ENCODE data around the gene STK33. TPM values are rescaled to one million over a fixed set of nuclear protein-coding genes. Genes with fewer than 3 reads are reported as not detected.

STK33 gene
- polyA plus RNA-seq, 1 of the 3 experiments (the other 2 are of a cell fraction) = 12.3 TPM

- DNase-seq = no peak
- Histone ChIP-seq H3K9me2 (no peaks in the 10 kb centered on the region), H3K4me1 (ENCODE audit: control insufficient read depth in 1 of 2, insufficient read depth in 2 of 2, low read depth in 1 of 2, low read length in 1 of 2) (no peaks in the 10 kb centered on the region), H3K27ac (ENCODE audit: low read depth in 2 of 2, low read length in 1 of 2) (no peak overlapping the region), H4K20me1 (ENCODE audit: insufficient read depth) (no peaks in the 10 kb centered on the region), H3K79me2 (ENCODE audit: insufficient read depth) (no peaks in the 10 kb centered on the region), H3K4me3 (ENCODE audit: low read depth in 2 of 2, low read length in 1 of 2) (no peak overlapping the region), H3F3A (replicated peaks; ENCODE audit: insufficient read depth) (no peaks in the 10 kb centered on the region), H2AFZ (ENCODE audit: low read depth) (no peak overlapping the region), H3K4me2 (no peak overlapping the region), H3K27me3 (ENCODE audit: insufficient read depth) (no peaks in the 10 kb centered on the region), H3K36me3 (replicated peaks in 1 of 2; ENCODE audit: control insufficient read depth in 1 of 2, insufficient read depth in 2 of 2, low read length in 1 of 2) (no peaks in the 10 kb centered on the region), H3K9ac (no peak overlapping the region), H3K9me3 (no peaks in the 10 kb centered on the region)
- ChIA-PET POLR2A (no interaction called here), CTCF (no interaction called here)
- 96% methylated on average over 7 of the region's 8 CpGs for WGBS (ENCODE audit: low lambda C conversion rate)
- TF ChIP-seq SMC3 (IDR thresholded peaks at IDR 0.05; ENCODE audit: low read depth, low read length) = no peak
- no peak for TF ChIP-seq FOSL2 (IDR thresholded peaks at IDR 0.05; ENCODE audit: borderline replicate concordance, low read depth)
- TF ChIP-seq EP300 (IDR thresholded peaks at IDR 0.05; ENCODE audit: borderline replicate concordance in 1 of 2, low read depth in 1 of 2, low read length in 1 of 2) = no peak
- TF ChIP-seq TEAD4 (IDR thresholded peaks at IDR 0.05; ENCODE audit: borderline replicate concordance, insufficient read depth) = no peak
- no peak for TF ChIP-seq YY1 (IDR thresholded peaks at IDR 0.05; ENCODE audit: low read depth)
- no peak for TF ChIP-seq POLR2AphosphoS5 (IDR thresholded peaks at IDR 0.05; ENCODE audit: low read depth, low read length)
- TF ChIP-seq RXRA (IDR thresholded peaks at IDR 0.05; ENCODE audit: borderline replicate concordance, low read depth) = no peak
- TF ChIP-seq, protein P1, sequence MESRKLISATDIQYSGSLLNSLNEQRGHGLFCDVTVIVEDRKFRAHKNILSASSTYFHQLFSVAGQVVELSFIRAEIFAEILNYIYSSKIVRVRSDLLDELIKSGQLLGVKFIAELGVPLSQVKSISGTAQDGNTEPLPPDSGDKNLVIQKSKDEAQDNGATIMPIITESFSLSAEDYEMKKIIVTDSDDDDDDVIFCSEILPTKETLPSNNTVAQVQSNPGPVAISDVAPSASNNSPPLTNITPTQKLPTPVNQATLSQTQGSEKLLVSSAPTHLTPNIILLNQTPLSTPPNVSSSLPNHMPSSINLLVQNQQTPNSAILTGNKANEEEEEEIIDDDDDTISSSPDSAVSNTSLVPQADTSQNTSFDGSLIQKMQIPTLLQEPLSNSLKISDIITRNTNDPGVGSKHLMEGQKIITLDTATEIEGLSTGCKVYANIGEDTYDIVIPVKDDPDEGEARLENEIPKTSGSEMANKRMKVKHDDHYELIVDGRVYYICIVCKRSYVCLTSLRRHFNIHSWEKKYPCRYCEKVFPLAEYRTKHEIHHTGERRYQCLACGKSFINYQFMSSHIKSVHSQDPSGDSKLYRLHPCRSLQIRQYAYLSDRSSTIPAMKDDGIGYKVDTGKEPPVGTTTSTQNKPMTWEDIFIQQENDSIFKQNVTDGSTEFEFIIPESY (IDR thresholded peaks at IDR 0.05; ENCODE audit: borderline replicate concordance, low read depth) = no peak
- TF ChIP-seq EZH2phosphoT487 (IDR thresholded peaks at IDR 0.05; ENCODE audit: borderline replicate concordance, low read depth) = no peak
- TF ChIP-seq MEF2A (IDR thresholded peaks at IDR 0.05; ENCODE audit: borderline replicate concordance, low read depth) = no peak
- TF ChIP-seq, protein P2, sequence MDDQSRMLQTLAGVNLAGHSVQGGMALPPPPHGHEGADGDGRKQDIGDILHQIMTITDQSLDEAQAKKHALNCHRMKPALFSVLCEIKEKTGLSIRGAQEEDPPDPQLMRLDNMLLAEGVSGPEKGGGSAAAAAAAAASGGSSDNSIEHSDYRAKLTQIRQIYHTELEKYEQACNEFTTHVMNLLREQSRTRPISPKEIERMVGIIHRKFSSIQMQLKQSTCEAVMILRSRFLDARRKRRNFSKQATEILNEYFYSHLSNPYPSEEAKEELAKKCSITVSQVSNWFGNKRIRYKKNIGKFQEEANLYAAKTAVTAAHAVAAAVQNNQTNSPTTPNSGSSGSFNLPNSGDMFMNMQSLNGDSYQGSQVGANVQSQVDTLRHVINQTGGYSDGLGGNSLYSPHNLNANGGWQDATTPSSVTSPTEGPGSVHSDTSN (IDR thresholded peaks at IDR 0.05) = no peak
- TF ChIP-seq SIN3A (IDR thresholded peaks at IDR 0.05; ENCODE audit: borderline replicate concordance, low read depth, low read length) = no peak
- TF ChIP-seq, protein P3, sequence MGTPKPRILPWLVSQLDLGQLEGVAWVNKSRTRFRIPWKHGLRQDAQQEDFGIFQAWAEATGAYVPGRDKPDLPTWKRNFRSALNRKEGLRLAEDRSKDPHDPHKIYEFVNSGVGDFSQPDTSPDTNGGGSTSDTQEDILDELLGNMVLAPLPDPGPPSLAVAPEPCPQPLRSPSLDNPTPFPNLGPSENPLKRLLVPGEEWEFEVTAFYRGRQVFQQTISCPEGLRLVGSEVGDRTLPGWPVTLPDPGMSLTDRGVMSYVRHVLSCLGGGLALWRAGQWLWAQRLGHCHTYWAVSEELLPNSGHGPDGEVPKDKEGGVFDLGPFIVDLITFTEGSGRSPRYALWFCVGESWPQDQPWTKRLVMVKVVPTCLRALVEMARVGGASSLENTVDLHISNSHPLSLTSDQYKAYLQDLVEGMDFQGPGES (IDR thresholded peaks at IDR 0.05; ENCODE audit: low read depth, low read length) = no peak
- no peak for TF ChIP-seq ELF1 (IDR thresholded peaks at IDR 0.05)
- TF ChIP-seq FOXJ3 (CRISPR knock-in tag; IDR thresholded peaks at IDR 0.05) = no peak
- TF ChIP-seq CHD2 (IDR thresholded peaks at IDR 0.05; ENCODE audit: low read length, partially characterized antibody) = no peak
- no peak for TF ChIP-seq GATA2 (CRISPR knock-in tag; IDR thresholded peaks at IDR 0.05)
Observed at GRCh38 chr11:8426076-8426475, 168.0 kb downstream of the STK33 start.
